HUES48 (cell line): ENCODE results near the gene STAT6.

Source experiments
- H3K27ac ChIP-seq: one replicate; pipeline ENCODE4 v1.7.0; 2013; ENCODE audit warnings: low read depth, low read length, inconsistent platforms
- H3K27me3 ChIP-seq: 2 replicates; pipeline ENCODE4 v1.6.1; 2013; ENCODE audit warnings: mild to moderate bottlenecking, low read length; ENCODE audit not compliant: control insufficient read depth, insufficient read depth
- H3K36me3 ChIP-seq: 2 replicates; pipeline ENCODE4 v1.6.1; 2013; ENCODE audit warnings: low read length; ENCODE audit not compliant: control insufficient read depth, insufficient read depth
- H3K4me1 ChIP-seq: 2 replicates; pipeline ENCODE4 v1.6.1; 2013; ENCODE audit warnings: mild to moderate bottlenecking, low read length; ENCODE audit not compliant: control insufficient read depth, insufficient read depth
- H3K4me3 ChIP-seq: 2 replicates; pipeline ENCODE4 v1.5.1; 2013; ENCODE audit warnings: mild to moderate bottlenecking, low read depth, low read length
- H3K9ac ChIP-seq: 2 replicates; pipeline ENCODE4 v1.6.1; 2013; ENCODE audit warnings: mild to moderate bottlenecking, low read depth, low read length, moderate library complexity
- H3K9me3 ChIP-seq: 2 replicates; pipeline ENCODE4 v1.6.1; 2013; ENCODE audit warnings: low read length; ENCODE audit not compliant: control insufficient read depth, insufficient read depth

The STAT6 gene

DNA sequence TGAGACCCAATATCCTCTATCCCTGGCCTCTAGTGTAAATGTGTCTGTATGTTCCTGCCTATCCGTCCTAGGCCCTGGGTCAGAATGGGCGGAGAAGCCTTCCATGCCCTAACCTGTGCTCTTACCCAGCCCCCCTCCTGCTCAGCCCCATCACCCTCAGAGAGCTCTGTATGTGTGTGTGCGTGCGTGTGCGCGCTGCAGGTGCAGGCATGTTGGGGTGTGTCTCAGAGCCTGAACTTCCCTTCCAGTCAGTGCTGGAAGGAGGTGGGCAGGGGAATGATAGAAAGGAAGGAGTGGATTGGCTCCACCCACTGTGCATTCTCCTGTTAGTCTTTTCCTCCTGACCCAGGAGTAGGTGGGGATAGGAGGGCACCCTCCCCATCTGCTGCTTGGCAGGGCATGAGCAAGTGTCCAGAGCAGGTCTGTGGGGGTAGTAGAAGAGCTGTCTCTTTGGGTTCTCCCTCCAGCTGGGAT, 15.0 kb downstream of the STAT6 start:
- Histone ChIP-seq H3K4me1 (peaks cover 12% of the 10 kb centered on the region), H3K27me3 (no peaks in the 10 kb centered on the region), H3K36me3 (peaks cover 40% of the 10 kb centered on the region), H3K9ac (no peak overlapping the region), H3K4me3 (no peak overlapping the region), H3K9me3 (no peaks in the 10 kb centered on the region), H3K27ac (peak overlapping the region; percentile 23)

DNA sequence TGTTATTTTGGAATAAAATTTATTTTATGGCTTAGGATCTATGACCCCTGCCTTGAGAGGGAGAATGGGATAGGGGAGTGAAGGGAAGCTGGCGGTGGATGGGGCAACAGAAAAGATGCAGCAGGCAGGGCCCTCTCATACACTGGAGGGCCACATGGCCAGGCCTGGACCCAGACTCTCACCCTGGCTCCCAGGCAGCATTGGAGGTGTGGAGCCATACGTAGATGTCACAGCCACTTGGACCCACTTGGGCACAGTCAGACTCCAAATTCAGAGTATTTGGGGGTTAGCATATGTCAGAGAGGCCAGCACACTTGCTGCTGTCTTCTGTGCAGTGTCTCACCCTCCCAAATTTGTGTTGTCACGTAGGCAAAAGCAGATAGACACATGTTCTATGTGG, 15.7 kb downstream of the STAT6 start:
- peaks cover 12% of the 10 kb centered on the region for H3K4me1 ChIP-seq
- H3K27me3 ChIP-seq, result no peaks in the 10 kb centered on the region
- H3K27ac ChIP-seq, result no peak overlapping the region
- no peak overlapping the region for H3K4me3 ChIP-seq
- peaks cover 40% of the 10 kb centered on the region for H3K36me3 ChIP-seq
- no peak overlapping the region for H3K9ac ChIP-seq
- H3K9me3 ChIP-seq, result no peaks in the 10 kb centered on the region

DNA sequence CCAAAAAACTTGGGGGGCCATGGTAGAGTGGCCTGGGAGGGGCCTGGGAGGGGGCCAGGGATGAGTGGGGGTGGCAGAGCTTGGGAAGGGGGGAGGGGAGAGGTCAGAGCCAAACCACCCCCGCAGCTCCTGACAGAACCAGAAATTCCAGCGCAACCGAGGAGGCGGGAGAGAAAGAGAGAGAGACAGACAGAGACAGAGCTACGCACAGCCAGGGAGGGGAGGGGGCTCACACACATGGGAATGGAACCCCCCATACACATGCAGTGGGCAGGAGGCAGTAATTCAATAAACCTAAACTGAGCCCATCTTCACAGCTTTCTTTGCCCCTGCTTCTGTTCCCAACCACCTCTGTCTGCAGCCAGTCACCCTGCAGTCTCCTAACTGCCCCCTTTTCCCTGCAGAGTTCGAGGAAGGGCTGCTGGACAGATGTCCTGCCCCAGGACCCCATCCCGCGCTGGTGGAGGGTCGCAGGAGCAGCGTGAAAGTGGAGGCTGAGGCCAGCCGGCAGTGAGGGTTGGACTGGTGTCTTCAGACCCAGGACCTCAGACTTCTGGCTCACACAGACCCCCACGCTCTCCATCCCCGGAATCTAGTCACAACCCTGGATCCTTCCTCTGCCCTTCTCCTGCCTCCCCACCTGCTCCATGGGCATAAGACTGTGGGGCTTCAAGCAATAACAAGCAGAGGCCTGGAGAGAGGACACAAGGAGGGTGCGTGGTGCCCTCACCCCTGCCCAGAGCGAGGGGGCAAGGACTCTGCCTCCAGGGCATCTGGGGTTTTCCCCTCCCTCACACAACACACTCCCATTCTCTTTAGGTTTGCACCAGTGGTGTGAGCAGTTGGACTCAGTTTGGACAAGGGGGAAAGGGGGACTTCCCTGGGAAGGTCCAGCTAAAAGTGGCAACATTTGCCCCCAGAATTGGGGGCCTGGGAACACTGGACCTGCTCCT, 16.7 kb downstream of the STAT6 start:
- H3K9ac ChIP-seq, result no peak overlapping the region
- H3K36me3 ChIP-seq, result peaks cover 40% of the 10 kb centered on the region

DNA sequence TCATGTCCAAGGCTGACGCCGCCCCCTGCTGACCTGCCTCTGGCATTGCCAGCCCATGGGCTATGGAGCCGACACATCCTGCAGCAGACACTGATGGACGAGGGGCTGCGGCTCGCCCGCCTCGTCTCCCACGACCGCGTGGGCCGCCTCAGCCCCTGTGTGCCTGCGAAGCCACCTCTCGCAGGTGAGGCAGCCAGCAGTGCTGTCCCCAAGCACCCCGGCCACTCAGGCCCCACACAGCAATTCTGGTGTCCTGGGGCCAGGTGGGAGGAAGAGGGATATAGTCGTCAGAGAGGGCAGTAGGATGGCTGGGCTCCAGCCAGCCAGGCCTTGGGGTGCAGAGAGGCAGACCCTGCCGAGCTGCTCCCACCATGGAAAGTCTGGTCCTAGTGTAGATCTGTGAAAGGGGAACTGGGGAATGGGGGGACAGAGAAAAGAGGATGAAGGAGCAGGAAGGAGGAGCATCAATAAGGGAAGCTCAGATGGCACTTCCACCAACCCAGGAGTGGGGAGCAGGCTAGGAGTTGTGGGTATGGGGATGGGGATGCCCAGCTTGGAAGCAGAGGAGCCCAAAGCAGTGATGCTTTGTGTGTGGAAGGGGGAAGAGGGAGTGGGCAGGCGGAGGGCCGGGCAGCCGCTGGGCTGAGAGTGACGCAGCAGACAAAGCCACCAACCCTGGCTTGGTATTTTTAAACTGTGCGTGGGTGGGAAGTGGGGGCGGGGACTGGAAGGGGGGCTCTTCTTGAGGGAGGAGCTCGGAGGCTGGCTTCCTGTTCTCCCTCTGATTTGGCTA, 17.6 kb downstream of the STAT6 start:
- H3K9ac ChIP-seq, result no peak overlapping the region
- H3K4me1 ChIP-seq, result peaks cover 12% of the 10 kb centered on the region
- peaks cover 40% of the 10 kb centered on the region for H3K36me3 ChIP-seq
- H3K4me3 ChIP-seq, result no peak overlapping the region
- H3K27ac ChIP-seq, result peak overlapping the region; percentile 73
- no peaks in the 10 kb centered on the region for H3K27me3 ChIP-seq
- no peaks in the 10 kb centered on the region for H3K9me3 ChIP-seq

More for the DNA sequence above, 16.7 kb downstream of the STAT6 start:
- no peaks in the 10 kb centered on the region for H3K9me3 ChIP-seq
- peak overlapping the region; percentile 73 for H3K27ac ChIP-seq
- no peaks in the 10 kb centered on the region for H3K27me3 ChIP-seq
- peak overlapping the region; percentile 15; the same call in 1 of the 2 replicates for H3K4me3 ChIP-seq
- H3K4me1 ChIP-seq, result peaks cover 12% of the 10 kb centered on the region

DNA sequence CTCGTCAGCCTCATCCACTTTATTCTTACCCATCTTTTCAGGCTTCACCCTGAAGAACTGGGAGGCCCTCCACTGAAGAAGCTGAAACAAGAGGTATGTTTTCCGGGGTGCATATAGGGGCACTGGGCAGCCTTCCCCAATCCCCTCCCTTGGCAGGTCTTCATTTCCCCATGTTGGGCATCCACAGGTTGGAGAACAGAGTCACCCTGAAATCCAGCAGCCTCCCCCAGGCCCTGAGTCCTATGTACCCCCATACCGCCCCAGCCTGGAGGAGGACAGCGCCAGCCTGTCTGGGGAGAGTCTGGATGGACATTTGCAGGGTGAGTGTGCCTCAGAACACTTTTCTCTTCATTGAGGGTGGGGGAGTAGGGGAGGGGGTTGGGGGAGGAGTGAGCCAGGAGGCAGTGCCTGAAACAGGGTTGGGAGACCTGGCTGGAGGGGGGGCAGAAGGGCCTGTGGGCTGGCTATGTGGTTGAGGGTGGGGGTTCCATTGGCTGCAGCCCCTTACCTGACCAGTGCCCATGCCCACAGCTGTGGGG, 18.2 kb downstream of the STAT6 start:
- Histone ChIP-seq H3K36me3 (peaks cover 40% of the 10 kb centered on the region), H3K27me3 (no peaks in the 10 kb centered on the region), H3K27ac (peak overlapping the region; percentile 73), H3K4me1 (peaks cover 12% of the 10 kb centered on the region), H3K4me3 (no peak overlapping the region), H3K9me3 (no peaks in the 10 kb centered on the region), H3K9ac (no peak overlapping the region)

DNA sequence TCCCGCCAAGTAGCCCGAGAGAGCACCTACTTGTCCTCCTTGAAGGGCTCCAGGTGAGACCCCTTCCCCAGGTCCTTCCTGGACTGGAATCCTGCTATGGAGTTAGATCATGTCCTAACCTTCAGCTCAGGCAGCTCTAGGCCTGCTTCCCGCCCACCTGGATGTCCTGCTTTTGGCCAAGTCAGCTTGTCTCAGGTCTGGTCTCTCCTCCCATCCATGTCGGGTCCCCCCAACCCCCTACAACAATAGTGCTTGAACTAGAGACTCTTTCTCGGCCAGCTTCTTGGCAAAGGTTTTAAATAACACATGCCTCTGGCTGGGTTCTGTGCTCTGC, 18.7 kb downstream of the STAT6 start:
- no peaks in the 10 kb centered on the region for H3K27me3 ChIP-seq
- peak overlapping the region; percentile 32 for H3K27ac ChIP-seq
- H3K36me3 ChIP-seq, result peaks cover 40% of the 10 kb centered on the region
- H3K9ac ChIP-seq, result no peak overlapping the region
- peaks cover 12% of the 10 kb centered on the region for H3K4me1 ChIP-seq
- H3K4me3 ChIP-seq, result no peak overlapping the region
- H3K9me3 ChIP-seq, result no peaks in the 10 kb centered on the region

DNA sequence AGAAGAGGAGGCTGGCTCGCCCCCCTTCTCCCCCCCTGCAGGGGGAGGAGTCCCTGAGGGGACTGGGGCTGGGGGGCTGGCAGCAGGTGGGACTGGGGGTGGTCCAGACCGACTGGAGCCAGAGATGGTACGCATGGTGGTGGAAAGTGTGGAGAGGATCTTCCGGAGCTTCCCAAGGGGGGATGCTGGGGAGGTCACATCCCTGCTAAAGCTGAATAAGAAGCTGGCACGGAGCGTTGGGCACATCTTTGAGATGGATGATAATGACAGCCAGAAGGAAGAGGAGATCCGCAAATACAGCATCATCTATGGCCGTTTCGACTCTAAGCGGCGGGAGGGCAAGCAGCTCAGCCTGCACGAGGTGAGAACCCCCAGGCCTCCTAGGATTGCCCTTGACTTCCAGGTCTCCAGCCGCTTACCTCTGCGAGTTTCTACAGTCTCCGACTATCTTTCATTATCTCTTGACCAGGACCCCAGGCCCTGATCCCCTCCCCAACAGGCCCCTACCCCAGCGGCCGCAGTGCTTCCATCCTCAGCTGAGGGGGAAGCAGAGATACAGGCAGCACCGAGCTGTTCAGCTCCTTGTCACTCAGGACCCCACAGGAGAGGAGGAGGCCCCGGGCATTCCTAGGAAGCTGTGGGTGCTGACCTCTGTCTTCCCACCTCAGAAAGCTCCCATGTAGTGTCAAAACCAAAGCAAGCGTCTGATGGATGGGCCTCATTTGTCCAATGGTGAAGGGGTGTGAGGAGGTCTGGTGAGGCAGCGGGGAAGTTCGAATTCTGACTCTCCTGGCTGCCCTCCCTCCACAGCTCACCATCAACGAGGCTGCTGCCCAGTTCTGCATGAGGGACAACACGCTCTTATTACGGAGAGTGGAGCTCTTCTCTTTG, 19.3 kb downstream of the STAT6 start:
- H3K27me3 ChIP-seq, result no peaks in the 10 kb centered on the region
- no peak overlapping the region for H3K9ac ChIP-seq
- H3K36me3 ChIP-seq, result peaks cover 40% of the 10 kb centered on the region
- no peak overlapping the region for H3K4me3 ChIP-seq
- H3K27ac ChIP-seq, result no peak overlapping the region
- H3K4me1 ChIP-seq, result peaks cover 12% of the 10 kb centered on the region
- H3K9me3 ChIP-seq, result no peaks in the 10 kb centered on the region

DNA sequence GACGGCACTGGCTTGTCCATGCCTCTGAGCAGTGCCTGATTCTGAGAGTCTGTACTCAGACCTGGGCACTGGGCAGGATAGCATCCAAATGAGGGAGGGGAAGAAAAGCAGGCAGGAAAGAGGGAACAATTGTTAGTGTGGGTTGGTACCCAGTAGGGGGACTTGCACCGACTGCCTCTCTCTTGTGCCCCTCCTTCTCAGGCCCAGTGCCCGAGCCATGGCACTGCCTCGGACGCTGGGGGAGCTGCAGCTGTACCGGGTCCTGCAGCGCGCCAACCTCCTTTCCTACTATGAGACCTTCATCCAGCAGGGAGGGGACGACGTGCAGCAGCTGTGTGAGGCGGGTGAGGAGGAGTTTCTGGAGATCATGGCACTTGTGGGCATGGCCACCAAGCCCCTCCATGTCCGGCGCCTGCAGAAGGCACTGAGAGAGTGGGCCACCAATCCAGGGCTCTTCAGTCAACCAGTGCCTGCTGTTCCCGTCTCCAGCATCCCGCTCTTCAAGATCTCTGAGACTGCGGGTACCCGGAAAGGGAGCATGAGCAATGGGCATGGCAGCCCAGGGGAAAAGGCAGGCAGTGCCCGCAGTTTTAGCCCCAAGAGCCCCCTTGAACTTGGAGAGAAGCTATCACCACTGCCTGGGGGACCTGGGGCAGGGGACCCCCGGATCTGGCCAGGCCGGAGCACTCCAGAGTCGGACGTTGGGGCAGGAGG, 20.1 kb downstream of the STAT6 start:
- H3K27me3 ChIP-seq, result no peaks in the 10 kb centered on the region
- H3K36me3 ChIP-seq, result peaks cover 34% of the 10 kb centered on the region

DNA sequence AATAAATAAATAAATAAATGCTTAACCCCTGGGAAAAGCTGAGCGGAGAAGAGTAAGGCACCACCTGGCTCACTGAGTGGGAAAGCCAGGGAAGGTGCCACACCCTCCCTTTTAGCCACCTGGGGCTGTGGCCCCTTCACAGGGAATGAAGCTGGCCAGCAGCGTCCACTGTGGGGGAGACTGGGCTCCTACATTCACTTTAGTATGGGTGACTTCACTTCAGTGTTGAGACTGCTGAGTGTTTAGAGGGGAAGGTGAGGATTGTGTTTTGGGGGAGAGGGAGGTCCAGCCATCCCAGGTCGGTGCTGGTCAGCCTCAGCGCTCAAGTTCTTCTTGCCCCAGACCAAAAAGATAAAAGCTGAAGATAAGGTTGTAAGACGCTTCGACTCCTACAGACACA, 20.7 kb downstream of the STAT6 start:
- H3K27ac ChIP-seq, result no peak overlapping the region
- H3K4me1 ChIP-seq, result peaks cover 22% of the 10 kb centered on the region
- no peak overlapping the region for H3K9ac ChIP-seq
- peaks cover 28% of the 10 kb centered on the region for H3K36me3 ChIP-seq
- H3K4me3 ChIP-seq, result no peak overlapping the region
- H3K27me3 ChIP-seq, result no peaks in the 10 kb centered on the region
- no peaks in the 10 kb centered on the region for H3K9me3 ChIP-seq

More for the DNA sequence above, 20.1 kb downstream of the STAT6 start:
- no peaks in the 10 kb centered on the region for H3K9me3 ChIP-seq
- H3K27ac ChIP-seq, result no peak overlapping the region
- no peak overlapping the region for H3K9ac ChIP-seq
- H3K4me1 ChIP-seq, result peaks cover 16% of the 10 kb centered on the region
- no peak overlapping the region for H3K4me3 ChIP-seq
